ENCODE results near the gene UVRAG.

Gene UVRAG

DNA sequence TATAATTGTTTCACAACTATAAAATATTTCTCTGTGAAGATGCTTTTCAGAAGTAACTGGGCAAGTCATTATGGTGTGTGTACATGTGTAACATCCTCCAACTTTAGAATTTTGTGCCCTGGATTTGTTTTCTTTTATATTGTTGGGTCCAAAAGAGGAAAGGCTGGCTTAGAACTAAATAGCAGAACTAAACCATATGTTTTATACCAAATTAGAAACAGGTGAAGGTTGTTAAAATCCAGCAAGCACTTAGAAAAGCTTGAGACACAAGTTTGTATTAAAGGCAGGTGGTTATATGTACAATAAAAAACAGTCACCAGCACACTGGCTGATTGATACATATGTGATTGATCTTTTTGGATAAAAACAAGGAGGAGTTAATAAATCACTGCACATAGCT lies 232.8 kb downstream of the UVRAG start:
- no peak for TF ChIP-seq CTCF (IDR thresholded peaks at IDR 0.05; ENCODE audit: insufficient read depth, low read length, poor library complexity, severe bottlenecking)
- no peak for TF ChIP-seq EZH2phosphoT487 (conservative IDR thresholded peaks at IDR 0.05; ENCODE audit: low read length)
- H4K20me1 ChIP-seq (ENCODE audit: low read depth, low read length), result no peaks in the 10 kb centered on the region
- peaks cover 80% of the 10 kb centered on the region for H3K36me3 ChIP-seq (ENCODE audit: low read length)
- no peaks in the 10 kb centered on the region for H3K27me3 ChIP-seq (ENCODE audit: low read length)
- no peaks in the 10 kb centered on the region for H3F3A ChIP-seq (ENCODE audit: insufficient read depth)
- no peak overlapping the region for H3K9ac ChIP-seq (ENCODE audit: low read length)
- H3K4me2 ChIP-seq (ENCODE audit: low read depth, low read length, poor library complexity, severe bottlenecking), result no peak overlapping the region
- H2AFZ ChIP-seq (ENCODE audit: low read depth, low read length, severe bottlenecking), result no peak overlapping the region
- 0 out of 2 replicates have a peak, but pooled peaks cover 3% of the 10 kb centered on the region for H3K79me2 ChIP-seq (ENCODE audit: insufficient read depth, low read length)
- no peak overlapping the region for H3K27ac ChIP-seq (ENCODE audit: low read depth, low read length)
- no peaks in the 10 kb centered on the region for H3K9me2 ChIP-seq (replicated peaks; ENCODE audit: insufficient read depth, low read length)
- H3K4me3 ChIP-seq (ENCODE audit: insufficient read depth, low read length, poor library complexity, severe bottlenecking), result no peak overlapping the region
- peaks cover 43% of the 10 kb centered on the region; the same call in 1 of the 2 replicates for H3K9me3 ChIP-seq (ENCODE audit: insufficient read depth, low read length)

DNA sequence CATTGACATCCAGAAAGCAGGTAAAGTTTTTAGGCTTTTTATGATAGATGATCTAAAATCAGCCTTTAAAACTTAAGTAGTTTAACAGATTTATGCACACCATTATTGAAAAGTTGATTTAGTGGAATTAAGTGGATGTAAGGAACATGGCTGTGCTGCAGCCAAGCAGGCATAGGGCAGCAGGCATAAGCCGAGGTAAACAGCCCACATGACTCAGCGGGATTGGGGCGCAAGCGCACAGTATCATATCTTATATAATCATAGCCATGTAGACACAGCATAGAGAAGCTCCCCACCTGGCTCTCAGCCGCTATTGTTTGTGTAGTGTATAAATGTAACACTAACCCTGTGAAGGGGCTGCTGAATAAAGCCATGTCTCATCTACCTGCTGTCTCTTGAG lies 233.8 kb downstream of the UVRAG start:
- Histone ChIP-seq H3K27ac (ENCODE audit: low read depth, low read length) (no peak overlapping the region), H3F3A (ENCODE audit: insufficient read depth) (no peaks in the 10 kb centered on the region), H3K27me3 (ENCODE audit: low read length) (no peaks in the 10 kb centered on the region), H3K79me2 (ENCODE audit: insufficient read depth, low read length) (0 out of 2 replicates have a peak, but pooled peaks cover 3% of the 10 kb centered on the region), H3K9me3 (ENCODE audit: insufficient read depth, low read length) (peaks cover 41% of the 10 kb centered on the region; the same call in 1 of the 2 replicates), H3K36me3 (ENCODE audit: low read length) (peaks cover 73% of the 10 kb centered on the region), H2AFZ (ENCODE audit: low read depth, low read length, severe bottlenecking) (no peak overlapping the region), H3K9ac (ENCODE audit: low read length) (no peak overlapping the region), H4K20me1 (ENCODE audit: low read depth, low read length) (no peaks in the 10 kb centered on the region), H3K9me2 (replicated peaks; ENCODE audit: insufficient read depth, low read length) (no peaks in the 10 kb centered on the region), H3K4me3 (ENCODE audit: insufficient read depth, low read length, poor library complexity, severe bottlenecking) (no peak overlapping the region), H3K4me2 (ENCODE audit: low read depth, low read length, poor library complexity, severe bottlenecking) (no peak overlapping the region)
- TF ChIP-seq CTCF (IDR thresholded peaks at IDR 0.05; ENCODE audit: insufficient read depth, low read length, poor library complexity, severe bottlenecking) (no peak), EZH2phosphoT487 (conservative IDR thresholded peaks at IDR 0.05; ENCODE audit: low read length) (no peak)

- no peak overlapping the region for H3K27ac ChIP-seq (ENCODE audit: low read depth, low read length)
- H3K9me2 ChIP-seq (replicated peaks; ENCODE audit: insufficient read depth, low read length), result no peaks in the 10 kb centered on the region
- H3K27me3 ChIP-seq (ENCODE audit: low read length), result no peaks in the 10 kb centered on the region
- H3K9me3 ChIP-seq (ENCODE audit: insufficient read depth, low read length), result peaks cover 36% of the 10 kb centered on the region; the same call in 1 of the 2 replicates
- 0 out of 2 replicates have a peak, but pooled peaks cover 3% of the 10 kb centered on the region for H3K79me2 ChIP-seq (ENCODE audit: insufficient read depth, low read length)
- peaks cover 67% of the 10 kb centered on the region for H3K36me3 ChIP-seq (ENCODE audit: low read length)
- no peaks in the 10 kb centered on the region for H4K20me1 ChIP-seq (ENCODE audit: low read depth, low read length)
- H3K4me3 ChIP-seq (ENCODE audit: insufficient read depth, low read length, poor library complexity, severe bottlenecking), result no peak overlapping the region
- no peak overlapping the region for H2AFZ ChIP-seq (ENCODE audit: low read depth, low read length, severe bottlenecking)
- no peaks in the 10 kb centered on the region for H3F3A ChIP-seq (ENCODE audit: insufficient read depth)
- H3K9ac ChIP-seq (ENCODE audit: low read length), result no peak overlapping the region
- H3K4me2 ChIP-seq (ENCODE audit: low read depth, low read length, poor library complexity, severe bottlenecking), result no peak overlapping the region
- TF ChIP-seq EZH2phosphoT487 (conservative IDR thresholded peaks at IDR 0.05; ENCODE audit: low read length), result no peak
- no peak for TF ChIP-seq CTCF (IDR thresholded peaks at IDR 0.05; ENCODE audit: insufficient read depth, low read length, poor library complexity, severe bottlenecking)
Measured at GRCh38 chr11:76049511-76049910, 234.5 kb downstream of the UVRAG start.
